ENCODE measurements around the gene RIC8A.

Gene RIC8A

DNA sequence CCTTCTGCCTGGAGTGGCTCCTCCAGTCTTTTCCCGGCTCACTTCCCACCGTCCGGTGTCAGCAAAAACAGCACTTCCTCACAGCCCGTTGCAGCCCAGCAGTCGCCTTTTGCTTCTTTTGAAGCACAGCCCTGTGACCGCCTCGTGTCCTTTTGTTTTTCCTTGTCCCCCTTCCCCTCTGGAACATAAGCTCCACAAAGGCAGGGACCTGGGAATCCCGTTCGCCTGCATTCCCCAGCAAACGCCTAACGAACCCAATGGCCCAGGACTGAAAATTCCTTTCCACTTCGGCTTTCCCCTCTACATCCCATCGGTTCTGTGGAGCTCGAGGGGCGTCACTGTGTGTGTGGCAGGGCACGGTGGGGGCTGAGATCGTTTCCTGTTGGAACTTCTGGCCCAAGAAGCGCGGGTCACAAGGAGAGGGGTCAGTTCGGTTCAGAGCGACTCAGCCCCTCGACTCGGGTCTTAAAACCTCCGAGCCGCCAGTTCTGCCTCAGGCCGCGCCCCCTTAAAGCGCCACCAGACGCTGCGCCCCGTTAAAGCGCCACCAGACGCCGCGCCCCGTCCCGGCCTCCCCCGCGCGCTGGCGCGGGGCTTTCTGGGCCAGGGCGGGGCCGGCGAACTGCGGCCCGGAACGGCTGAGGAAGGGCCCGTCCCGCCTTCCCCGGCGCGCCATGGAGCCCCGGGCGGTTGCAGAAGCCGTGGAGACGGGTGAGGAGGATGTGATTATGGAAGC lies 841 bp downstream of the RIC8A start:
- Histone ChIP-seq H2AK5ac (ENCODE audit: low read depth, low read length) (peak overlapping the region; percentile 12), H3K79me1 (ENCODE audit: low read depth, low read length) (peaks cover 33% of the 10 kb centered on the region), H3K36me3 (replicated peaks in 1 of 2; ENCODE audit: control insufficient read depth in 2 of 2, insufficient read depth in 2 of 2, low read length in 2 of 2) (peaks cover 57 to 68% of the 10 kb centered on the region in 2 donors), H2BK5ac (ENCODE audit: low read length) (peak overlapping the region; percentile 85), H3K4me2 (ENCODE audit: insufficient read depth, low read length, poor library complexity, severe bottlenecking) (peak overlapping the region; percentile 91), H3K23ac (ENCODE audit: low read depth, low read length, poor library complexity) (peak overlapping the region; percentile 97), H3K27ac (replicated peaks; ENCODE audit: low read length) (peak overlapping the region; percentile 94), H2BK120ac (ENCODE audit: low read depth, low read length) (peak overlapping the region; percentile 63), H3K4ac (ENCODE audit: low read length) (no peak overlapping the region), H2BK15ac (ENCODE audit: low read length) (no peak overlapping the region), H4K91ac (ENCODE audit: low read depth, low read length, poor library complexity) (no peak overlapping the region), H3K18ac (ENCODE audit: low read length) (peak overlapping the region; percentile 90), H3K27me3 (ENCODE audit: control insufficient read depth in 3 of 3, insufficient read depth in 3 of 3, low read depth in 1 of 3, low read length in 3 of 3) (no peaks in the 10 kb centered on the region), H3K14ac (ENCODE audit: low read length) (no peak overlapping the region), H3K9ac (ENCODE audit: low read depth, low read length, poor library complexity) (peak overlapping the region; percentile 97), H3K9me3 (replicated peaks in 1 of 2; ENCODE audit: control insufficient read depth in 2 of 2, insufficient read depth in 1 of 2, low read depth in 1 of 2, low read length in 2 of 2) (no peaks in the 10 kb centered on the region), H2BK12ac (ENCODE audit: low read length) (no peak overlapping the region), H3K4me3 (ENCODE audit: low read length in 2 of 2) (peak overlapping the region; percentile 89 to 91), H3K4me1 (ENCODE audit: control insufficient read depth in 2 of 2, insufficient read depth in 1 of 2, low read depth in 1 of 2, low read length in 2 of 2) (peaks cover 15 to 18% of the 10 kb centered on the region in 2 donors), H4K8ac (ENCODE audit: low read depth, low read length) (no peak overlapping the region), H2AFZ (ENCODE audit: low read length) (peak overlapping the region; percentile 85)
- peak; percentile 78 for DNase-seq (ENCODE audit: low spot score)
- no CpG with 5 or more reads among the region's 57 CpGs for WGBS, 2 donors (ENCODE audit: extremely low coverage in 2 of 2, insufficient read length in 2 of 2, insufficient replicate concordance in 1 of 2)

DNA sequence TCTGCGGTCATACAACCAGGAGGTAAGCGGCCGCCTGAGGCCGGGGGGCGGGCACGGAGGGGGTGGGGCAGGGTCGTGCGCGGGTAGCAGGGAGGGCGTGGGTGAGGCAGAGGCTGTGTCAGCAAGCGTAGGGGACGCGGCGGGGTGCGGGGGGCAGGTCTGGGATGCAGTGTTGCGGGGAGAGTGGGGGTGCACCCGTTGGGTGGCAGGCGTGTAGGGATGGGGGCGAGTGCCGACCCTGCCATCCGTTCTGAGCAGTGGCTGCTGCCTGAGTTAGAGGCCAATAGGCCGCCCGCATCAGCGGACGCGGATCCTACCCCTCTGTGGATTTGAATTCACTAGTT lies 1.4 kb downstream of the RIC8A start:
- no peak overlapping the region for H3K14ac ChIP-seq (ENCODE audit: low read length)
- H3K18ac ChIP-seq (ENCODE audit: low read length) = peak overlapping the region; percentile 90
- peak overlapping the region; percentile 87 for H3K23ac ChIP-seq (ENCODE audit: low read depth, low read length, poor library complexity)
- no peak overlapping the region for H2BK12ac ChIP-seq (ENCODE audit: low read length)
- no peak overlapping the region for H3K4ac ChIP-seq (ENCODE audit: low read length)
- no peaks in the 10 kb centered on the region for H3K9me3 ChIP-seq (replicated peaks in 1 of 2; ENCODE audit: control insufficient read depth in 2 of 2, insufficient read depth in 1 of 2, low read depth in 1 of 2, low read length in 2 of 2)
- H2AFZ ChIP-seq (ENCODE audit: low read length) = peak overlapping the region; percentile 75
- H2AK5ac ChIP-seq (ENCODE audit: low read depth, low read length) = peak overlapping the region; percentile 64
- H4K8ac ChIP-seq (ENCODE audit: low read depth, low read length) = no peak overlapping the region
- H3K4me1 ChIP-seq (ENCODE audit: control insufficient read depth in 2 of 2, insufficient read depth in 1 of 2, low read depth in 1 of 2, low read length in 2 of 2) = peaks cover 15 to 18% of the 10 kb centered on the region in 2 donors
- peak overlapping the region; percentile 71 for H3K4me2 ChIP-seq (ENCODE audit: insufficient read depth, low read length, poor library complexity, severe bottlenecking)
- peaks cover 55 to 68% of the 10 kb centered on the region in 2 donors for H3K36me3 ChIP-seq (replicated peaks in 1 of 2; ENCODE audit: control insufficient read depth in 2 of 2, insufficient read depth in 2 of 2, low read length in 2 of 2)
- peak overlapping the region; percentile 97 for H3K9ac ChIP-seq (ENCODE audit: low read depth, low read length, poor library complexity)
- peak overlapping the region; percentile 85 for H2BK5ac ChIP-seq (ENCODE audit: low read length)
- no peak overlapping the region for H2BK120ac ChIP-seq (ENCODE audit: low read depth, low read length)
- no peak overlapping the region for H3K27ac ChIP-seq (replicated peaks; ENCODE audit: low read length)
- no peak overlapping the region for H4K91ac ChIP-seq (ENCODE audit: low read depth, low read length, poor library complexity)
- H3K27me3 ChIP-seq (ENCODE audit: control insufficient read depth in 3 of 3, insufficient read depth in 3 of 3, low read depth in 1 of 3, low read length in 3 of 3) = no peaks in the 10 kb centered on the region
- peak overlapping the region; percentile 89 to 91 for H3K4me3 ChIP-seq (ENCODE audit: low read length in 2 of 2)
- no peak overlapping the region for H2BK15ac ChIP-seq (ENCODE audit: low read length)
- H3K79me1 ChIP-seq (ENCODE audit: low read depth, low read length) = peaks cover 32% of the 10 kb centered on the region
- WGBS, 2 donors (ENCODE audit: extremely low coverage in 2 of 2, insufficient read length in 2 of 2, insufficient replicate concordance in 1 of 2) = no CpG with 5 or more reads among the region's 26 CpGs
- no peak for DNase-seq (ENCODE audit: low spot score)

DNA sequence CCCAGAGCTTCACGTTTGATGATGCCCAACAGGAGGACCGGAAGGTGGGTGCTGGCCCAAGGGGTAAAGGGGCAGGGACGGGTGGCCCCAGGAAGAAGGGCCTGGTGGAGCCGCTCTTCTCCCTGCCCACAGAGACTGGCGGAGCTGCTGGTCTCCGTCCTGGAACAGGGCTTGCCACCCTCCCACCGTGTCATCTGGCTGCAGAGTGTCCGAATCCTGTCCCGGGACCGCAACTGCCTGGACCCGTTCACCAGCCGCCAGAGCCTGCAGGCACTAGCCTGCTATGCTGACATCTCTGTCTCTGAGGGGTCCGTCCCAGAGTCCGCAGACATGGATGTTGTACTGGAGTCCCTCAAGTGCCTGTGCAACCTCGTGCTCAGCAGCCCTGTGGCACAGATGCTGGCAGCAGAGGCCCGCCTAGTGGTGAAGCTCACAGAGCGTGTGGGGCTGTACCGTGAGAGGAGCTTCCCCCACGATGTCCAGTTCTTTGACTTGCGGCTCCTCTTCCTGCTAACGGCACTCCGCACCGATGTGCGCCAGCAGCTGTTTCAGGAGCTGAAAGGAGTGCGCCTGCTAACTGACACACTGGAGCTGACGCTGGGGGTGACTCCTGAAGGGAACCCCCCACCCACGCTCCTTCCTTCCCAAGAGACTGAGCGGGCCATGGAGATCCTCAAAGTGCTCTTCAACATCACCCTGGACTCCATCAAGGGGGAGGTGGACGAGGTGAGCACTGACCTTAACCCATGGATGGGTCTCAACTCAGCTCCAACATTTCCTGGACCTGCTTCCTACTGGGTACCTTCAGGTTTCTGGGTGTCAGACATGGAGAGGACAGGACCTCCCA lies 2.0 kb downstream of the RIC8A start:
- Histone ChIP-seq H4K91ac (ENCODE audit: low read depth, low read length, poor library complexity) (no peak overlapping the region), H3K9ac (ENCODE audit: low read depth, low read length, poor library complexity) (peak overlapping the region; percentile 97), H3K23ac (ENCODE audit: low read depth, low read length, poor library complexity) (peak overlapping the region; percentile 22), H3K9me3 (replicated peaks in 1 of 2; ENCODE audit: control insufficient read depth in 2 of 2, insufficient read depth in 1 of 2, low read depth in 1 of 2, low read length in 2 of 2) (no peaks in the 10 kb centered on the region), H3K36me3 (replicated peaks in 1 of 2; ENCODE audit: control insufficient read depth in 2 of 2, insufficient read depth in 2 of 2, low read length in 2 of 2) (peaks cover 56 to 68% of the 10 kb centered on the region in 2 donors), H2BK5ac (ENCODE audit: low read length) (peak overlapping the region; percentile 85), H2AFZ (ENCODE audit: low read length) (peak overlapping the region; percentile 75), H2BK15ac (ENCODE audit: low read length) (no peak overlapping the region), H2BK120ac (ENCODE audit: low read depth, low read length) (no peak overlapping the region), H3K14ac (ENCODE audit: low read length) (no peak overlapping the region), H3K27ac (replicated peaks; ENCODE audit: low read length) (no peak overlapping the region), H3K4me3 (ENCODE audit: low read length in 2 of 2) (peak overlapping the region; percentile 89 to 91), H3K4ac (ENCODE audit: low read length) (no peak overlapping the region), H2AK5ac (ENCODE audit: low read depth, low read length) (peak overlapping the region; percentile 64), H3K18ac (ENCODE audit: low read length) (no peak overlapping the region), H4K8ac (ENCODE audit: low read depth, low read length) (no peak overlapping the region), H3K4me2 (ENCODE audit: insufficient read depth, low read length, poor library complexity, severe bottlenecking) (peak overlapping the region; percentile 71), H3K27me3 (ENCODE audit: control insufficient read depth in 3 of 3, insufficient read depth in 3 of 3, low read depth in 1 of 3, low read length in 3 of 3) (no peaks in the 10 kb centered on the region), H3K4me1 (ENCODE audit: control insufficient read depth in 2 of 2, insufficient read depth in 1 of 2, low read depth in 1 of 2, low read length in 2 of 2) (peaks cover 15 to 18% of the 10 kb centered on the region in 2 donors), H2BK12ac (ENCODE audit: low read length) (no peak overlapping the region), H3K79me1 (ENCODE audit: low read depth, low read length) (peaks cover 29% of the 10 kb centered on the region)
- no CpG with 5 or more reads among the region's 29 CpGs for WGBS, 2 donors (ENCODE audit: extremely low coverage in 2 of 2, insufficient read length in 2 of 2, insufficient replicate concordance in 1 of 2)
- DNase-seq (ENCODE audit: low spot score) = no peak
